GM21526 (cell line): Measurements from ENCODE around the gene ARL8A.
"Not testable (repeated sequence)": the region's sequence is repeated elsewhere in the genome, so short reads cannot be mapped to it uniquely, and the experiment has no call there.

Experiments used
- ATAC-seq: cut with Tn5 transposase; IDR thresholded peaks from one replicate; pipeline ENCODE4 v1.9.1; 2021; ENCODE audit warnings: moderate library complexity; ENCODE audit not compliant: unreplicated experiment, low FRiP score

The ARL8A gene

DNA sequence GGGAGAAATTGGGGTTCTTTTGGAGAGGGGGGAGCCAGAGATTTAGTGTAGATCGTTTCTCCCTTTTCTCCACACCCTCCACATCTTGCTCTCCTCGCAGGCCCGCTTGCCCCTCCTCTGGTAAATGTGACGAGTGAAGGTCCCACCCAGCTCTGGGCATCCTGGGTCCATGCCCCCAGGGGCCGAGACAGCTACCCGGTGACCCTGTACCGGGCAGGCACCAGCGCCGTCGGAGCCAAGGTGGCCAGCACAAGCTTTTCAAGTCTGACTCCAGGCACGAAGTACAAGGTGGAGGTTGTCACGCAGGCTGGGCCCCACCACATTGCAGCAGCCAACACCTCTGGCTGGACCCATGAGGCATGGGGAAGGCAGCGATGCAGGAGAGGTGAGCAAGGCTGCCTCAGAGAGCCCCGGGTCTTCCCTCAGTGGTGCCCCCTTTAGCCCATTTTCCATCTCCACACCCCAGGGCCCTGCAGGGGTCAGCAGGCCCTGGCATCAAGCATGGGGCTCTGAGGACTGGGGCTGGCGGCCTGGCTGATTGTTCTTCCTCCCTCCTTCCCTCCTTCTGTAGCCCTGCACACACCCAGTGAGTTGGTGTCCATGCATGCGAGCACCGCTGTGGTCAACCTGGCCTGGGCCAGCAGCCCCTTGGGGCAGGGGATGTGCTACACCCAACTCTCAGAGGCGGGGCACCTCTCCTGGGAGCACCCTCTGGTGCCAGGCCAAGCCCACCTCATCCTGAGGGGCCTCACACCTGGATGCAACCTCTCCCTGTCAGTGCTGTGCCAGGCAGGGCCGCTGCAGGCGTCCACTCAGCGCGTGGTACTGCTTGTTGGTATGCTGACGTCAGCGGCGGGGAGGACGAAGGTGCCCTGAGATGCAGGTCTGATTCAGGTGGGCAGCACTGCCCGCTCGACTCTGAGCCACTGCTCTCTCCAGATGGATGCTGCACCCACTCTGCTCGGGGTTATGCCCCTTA, 32.7 kb upstream of the ARL8A start:
- no peak for ATAC-seq

DNA sequence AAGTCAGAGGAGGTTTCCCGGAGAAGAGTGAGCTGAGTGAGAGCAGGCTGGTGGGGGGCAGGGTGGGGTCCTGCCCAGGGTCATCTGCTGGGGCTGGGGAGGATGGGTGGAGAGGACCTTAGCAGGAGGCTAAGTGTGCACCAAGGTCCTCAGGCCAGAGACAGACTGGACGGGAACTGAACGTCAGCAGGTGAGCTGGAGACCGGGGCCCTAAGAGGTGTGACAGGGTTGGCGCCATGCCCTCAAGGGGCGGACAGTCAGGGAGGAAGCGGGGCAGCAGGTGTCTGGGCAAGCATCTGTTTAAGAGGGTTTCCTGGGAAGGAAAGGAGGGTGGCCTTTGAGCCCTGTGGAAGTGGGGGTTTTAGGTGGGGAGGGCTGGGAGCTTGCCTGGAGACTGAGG, 29.5 kb upstream of the ARL8A start:
- ATAC-seq, result no peak

DNA sequence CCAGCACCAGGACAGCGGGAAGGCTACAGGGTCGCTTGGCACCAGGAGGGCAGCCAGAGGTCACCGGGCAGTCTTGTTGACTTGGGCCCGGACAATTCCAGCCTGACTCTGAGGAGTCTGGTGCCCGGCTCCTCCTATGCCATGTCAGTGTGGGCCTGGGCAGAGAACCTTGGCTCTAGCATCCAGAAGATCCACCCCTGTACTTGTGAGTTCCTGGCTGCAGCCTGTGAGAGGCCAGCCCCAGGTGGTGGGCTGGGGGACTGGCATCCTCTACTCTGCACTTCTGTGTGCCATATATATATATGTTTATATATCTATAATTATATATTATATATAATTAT, 27.4 kb upstream of the ARL8A start:
- no peak for ATAC-seq

DNA sequence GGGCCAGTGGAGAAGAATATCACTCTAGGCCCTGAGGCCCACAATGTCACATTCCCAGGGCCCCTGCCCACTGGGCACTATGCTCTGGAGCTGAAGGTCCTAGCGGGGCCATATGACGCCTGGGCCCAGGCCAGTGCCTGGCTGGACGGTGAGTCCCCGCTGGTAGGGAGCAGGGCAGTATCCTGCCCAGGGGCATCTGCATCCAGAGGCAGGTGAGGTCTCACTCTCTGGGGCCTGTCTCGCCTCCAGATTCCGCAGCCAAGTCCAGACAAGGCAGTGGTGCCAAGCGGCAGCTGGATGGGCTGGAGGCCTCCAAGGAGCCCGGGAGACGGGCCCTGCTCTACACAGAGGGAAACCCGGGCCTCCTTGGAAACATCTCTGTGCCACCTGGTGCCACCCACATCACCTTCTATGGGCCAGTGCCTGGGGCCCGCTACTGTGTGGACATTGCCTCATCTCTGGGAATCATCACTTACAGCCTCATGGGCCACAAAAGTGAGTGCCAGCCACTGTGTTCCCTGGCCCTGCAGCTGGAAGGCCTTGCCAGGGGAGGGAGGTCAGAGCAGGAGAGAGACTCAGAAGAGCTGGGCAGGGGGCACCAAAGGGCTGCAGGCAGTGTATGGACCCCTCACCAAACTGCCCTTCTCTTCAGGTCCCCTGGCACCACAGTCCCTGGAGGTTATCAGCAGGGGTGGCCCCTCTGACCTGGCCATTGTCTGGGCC, 26.9 kb upstream of the ARL8A start:
- ATAC-seq, result no peak

DNA sequence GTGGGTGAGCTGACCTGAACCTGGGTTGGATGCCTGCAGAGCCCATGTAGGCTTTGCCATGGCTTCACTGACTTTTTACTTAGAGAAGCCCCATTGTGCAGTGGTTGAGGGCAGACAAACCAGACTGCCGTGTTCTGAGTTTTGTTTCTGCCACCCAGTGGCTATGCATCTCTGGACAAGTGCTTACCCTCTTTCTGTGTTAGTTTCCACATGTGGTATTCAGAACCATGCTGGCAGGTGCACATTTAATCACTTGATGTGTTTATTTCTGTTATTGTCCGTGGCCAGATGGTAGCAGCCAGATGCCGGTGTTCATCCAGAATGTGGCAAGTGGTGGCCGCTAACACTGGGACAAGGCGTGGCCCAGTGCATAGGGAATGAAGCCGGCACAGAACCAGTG, 26.2 kb upstream of the ARL8A start:
- ATAC-seq, result no peak

DNA sequence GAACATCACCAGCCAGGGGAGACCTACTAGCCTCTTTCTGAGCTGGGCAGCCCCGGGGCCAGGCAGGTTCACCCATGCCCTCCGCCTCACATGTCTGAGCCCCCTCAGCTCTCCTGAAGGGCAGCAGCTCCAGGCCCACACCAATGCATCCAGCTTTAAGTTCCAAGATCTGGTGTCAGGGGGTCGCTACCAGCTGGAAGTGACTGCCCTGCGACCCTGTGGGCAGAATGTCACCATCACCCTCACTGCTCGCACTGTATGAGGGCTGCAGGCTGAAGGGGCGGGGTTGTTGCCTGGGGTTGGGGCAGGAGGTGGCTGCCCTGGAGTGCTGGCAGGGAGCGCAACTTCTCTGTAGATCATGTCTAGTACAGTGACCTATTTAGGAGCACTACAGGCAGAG, 24.3 kb upstream of the ARL8A start:
- ATAC-seq, result no peak

DNA sequence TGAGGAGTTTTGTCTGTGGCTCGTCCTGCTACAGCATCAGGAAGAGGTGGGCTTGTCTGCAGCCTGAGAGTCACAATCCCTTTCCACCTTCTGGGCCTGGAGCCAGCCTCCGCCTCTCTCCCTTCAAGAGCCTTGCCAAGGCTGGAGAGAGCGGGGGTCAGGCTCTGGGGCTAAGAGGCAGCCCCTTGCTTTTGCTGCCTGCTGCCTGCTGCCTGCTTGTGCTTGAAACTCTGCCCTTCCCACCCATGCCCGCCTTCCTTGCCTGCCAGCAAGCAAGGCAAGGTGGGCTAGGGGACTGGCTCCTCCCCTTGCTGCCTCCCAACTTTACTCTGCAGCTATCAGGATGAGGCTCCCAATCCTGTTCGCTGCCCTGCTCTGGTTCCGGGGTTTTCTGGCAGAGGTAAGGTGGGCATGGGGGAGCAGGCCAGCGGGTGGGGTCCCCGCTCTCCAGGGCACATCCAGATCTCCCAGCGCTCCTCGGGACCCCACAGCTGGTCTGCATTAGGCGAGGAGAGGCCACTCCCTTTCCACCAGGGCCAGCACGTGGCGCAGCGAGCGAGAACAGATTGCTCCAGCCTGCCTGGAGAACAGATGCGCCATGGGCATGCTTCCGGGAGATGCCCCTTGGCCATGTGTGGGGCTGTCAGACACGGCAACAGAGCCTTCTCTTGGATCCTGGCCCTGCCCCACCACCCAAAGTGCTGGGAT, 23.3 kb upstream of the ARL8A start:
- ATAC-seq, result no peak

DNA sequence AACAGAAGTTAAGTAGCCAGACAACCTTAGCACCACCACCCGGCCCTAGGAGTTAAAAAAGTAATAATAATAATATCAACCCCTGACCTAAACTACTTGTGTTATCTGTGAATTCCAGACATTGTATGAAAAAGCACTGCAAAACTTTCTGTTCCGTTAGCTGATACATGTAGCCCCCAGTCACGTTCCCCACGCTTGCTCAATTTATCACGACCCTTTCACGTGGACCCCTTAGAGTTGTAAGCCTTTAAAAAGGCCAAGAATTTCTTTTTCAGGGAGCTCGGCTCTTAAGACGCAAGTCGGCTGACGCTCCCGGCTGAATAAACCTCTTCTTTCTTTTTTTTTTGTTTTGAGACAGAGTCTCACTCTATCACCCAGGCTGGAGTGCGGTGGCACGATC, 22.5 kb upstream of the ARL8A start:
- not testable (repeated sequence) for ATAC-seq

DNA sequence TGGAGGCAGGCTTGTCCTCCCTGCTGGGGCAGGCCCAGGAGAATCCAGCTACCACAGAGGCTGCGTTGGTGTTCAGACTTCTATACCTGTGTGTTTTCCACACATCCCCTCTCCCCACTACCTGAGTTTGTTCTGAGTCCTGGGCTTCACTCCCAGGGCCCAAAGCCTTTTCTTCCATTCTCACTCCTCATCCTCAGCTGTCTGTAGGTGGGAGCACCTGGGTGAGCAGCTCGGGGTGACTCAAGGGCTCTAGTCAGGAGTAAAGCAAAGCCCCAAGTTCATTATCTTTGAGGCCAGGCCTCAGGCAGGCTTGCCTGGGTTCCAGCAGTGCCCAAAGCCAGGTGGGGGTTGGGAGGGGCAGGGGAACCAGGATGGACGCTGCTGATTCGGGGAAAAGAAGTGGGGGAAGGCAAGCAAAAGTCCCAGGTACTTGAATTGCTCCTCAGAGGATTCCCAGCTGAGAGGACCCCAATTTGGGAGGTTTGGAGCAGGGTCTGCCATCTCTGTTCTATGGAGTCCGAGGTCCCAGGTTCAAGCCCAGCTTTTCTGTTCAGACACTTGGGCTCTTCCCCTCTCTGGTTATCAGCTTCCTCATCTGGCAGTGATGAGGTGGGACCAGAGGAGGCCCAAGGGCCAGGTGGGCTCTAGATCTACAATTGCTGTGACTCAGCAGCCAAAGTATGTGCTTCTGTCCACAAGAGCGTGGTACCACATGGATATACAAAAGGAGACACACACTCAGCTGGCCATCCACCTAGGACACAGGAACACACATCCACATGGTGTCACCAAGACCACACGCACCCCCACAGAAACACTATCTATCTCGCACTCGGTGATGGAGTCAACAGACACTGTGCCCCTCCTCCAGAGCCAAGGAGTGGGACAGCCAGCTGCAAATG, 21.7 kb upstream of the ARL8A start:
- no peak for ATAC-seq

DNA sequence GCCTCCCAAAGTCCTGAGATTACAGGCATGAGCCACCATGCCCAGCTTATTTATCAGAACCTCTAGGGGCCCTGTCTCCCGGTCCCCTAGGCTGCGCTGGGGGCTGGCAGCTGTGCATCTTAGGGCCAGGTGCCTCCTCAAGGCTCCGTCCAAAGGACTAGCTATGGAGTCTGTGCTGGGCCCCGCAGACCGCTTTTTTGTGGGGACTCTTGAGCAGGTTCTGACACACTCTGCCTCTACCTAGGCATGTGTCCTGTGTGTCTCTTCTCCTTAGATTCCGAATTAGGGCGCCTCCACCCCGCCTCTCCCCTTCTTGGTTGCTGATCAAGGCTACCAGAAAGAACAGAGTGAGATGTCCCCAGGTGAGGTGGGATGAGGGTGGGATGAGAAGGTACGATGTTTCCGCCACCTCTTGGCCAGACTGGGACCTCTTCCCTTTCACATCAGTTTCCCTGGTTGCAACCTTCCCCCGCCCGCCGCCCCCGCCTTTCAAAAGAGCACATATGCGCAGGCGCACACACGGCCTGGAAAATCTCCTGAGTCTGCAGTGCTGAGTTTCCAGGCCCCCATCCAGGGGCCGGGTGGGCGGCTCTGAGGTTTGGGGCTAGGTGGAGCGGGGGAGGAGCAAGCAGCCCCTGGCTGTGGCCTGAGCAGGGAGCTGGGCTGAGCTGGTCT, 20.9 kb upstream of the ARL8A start:
- ATAC-seq, result no peak

DNA sequence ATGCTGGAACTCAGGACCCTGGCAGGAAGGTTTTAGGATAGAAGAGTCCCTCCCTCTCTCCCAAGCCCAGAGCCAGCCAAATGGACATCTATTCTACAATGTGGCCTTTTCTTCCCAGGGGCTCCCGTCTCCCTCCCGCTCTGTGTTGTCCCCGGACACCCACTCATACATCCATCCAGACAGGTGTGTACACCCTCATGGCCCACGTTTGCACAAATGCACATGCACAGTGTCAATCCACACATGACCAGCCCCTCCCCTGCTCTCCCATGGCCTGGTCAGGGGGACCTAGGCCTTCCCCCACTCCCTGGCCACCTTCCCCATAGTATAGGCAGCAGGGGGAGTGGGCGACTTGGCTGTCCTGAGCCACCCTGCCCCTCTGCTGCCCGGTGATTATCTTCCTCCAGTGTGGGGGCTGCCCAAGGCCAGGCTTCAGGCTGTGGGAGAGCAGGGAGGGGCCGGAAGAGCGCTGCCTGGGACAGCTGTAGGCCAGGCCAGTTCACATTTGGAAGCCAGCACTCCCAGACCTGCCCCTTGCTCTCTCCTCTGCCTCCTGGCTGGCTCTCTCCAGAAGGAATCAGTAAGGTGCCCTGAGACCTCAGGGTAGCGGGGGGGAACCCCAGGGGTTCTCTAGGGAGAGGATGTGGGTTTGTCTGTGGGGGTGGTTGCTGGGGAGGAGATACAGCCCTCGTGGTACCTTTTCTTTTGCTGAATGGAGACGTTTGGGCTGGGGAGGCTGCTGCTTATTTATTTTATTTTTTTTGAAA, 19.9 kb upstream of the ARL8A start:
- ATAC-seq, result no peak

DNA sequence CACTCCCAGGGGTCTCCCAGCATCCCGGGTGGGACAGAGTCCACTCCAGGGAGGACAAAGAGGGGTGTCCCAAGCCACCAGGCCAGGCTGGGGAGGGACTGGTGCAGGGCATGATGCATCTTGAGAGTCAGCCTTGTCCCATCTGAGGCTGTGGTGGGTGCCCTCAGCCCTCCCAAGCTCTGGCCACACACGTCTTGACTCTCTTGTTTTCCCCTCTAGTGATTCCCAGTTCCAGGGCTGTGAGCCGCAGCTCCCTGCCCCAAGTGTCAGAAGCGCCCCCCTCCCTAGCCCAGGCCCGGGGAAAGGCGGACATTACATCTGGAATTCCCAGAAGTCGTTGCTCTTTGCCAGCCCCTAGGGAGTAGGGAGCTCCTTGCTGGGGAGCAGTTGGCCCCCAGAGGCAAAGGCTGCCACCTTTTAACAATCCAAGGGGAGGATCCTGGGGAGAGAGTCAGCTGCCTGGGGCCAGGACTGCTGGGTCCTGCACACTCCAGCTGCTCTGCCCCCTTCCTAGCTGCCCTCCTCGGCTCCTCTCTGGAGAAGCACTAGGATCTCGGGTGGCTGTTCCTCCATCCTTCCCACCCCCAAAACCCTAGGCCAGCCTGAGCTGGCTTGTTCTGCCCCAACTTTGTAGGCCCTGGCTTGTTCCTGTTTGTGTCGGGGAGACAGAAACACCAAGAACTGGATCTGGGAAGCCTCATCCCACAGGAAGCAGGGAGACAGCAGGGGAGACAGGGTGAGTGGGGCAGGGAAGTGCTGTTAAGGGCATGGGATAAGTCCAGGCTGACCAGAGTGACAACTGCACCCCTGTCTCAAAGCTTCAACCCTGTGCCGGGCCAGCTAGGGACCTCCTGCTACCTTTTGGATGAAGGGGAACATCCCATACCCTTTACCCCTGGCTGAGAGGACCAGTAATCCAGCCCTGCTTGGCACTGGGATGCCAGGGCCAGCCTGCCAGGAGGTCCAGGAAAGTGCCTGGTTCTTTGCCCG, 19.0 kb upstream of the ARL8A start:
- ATAC-seq, result no peak

DNA sequence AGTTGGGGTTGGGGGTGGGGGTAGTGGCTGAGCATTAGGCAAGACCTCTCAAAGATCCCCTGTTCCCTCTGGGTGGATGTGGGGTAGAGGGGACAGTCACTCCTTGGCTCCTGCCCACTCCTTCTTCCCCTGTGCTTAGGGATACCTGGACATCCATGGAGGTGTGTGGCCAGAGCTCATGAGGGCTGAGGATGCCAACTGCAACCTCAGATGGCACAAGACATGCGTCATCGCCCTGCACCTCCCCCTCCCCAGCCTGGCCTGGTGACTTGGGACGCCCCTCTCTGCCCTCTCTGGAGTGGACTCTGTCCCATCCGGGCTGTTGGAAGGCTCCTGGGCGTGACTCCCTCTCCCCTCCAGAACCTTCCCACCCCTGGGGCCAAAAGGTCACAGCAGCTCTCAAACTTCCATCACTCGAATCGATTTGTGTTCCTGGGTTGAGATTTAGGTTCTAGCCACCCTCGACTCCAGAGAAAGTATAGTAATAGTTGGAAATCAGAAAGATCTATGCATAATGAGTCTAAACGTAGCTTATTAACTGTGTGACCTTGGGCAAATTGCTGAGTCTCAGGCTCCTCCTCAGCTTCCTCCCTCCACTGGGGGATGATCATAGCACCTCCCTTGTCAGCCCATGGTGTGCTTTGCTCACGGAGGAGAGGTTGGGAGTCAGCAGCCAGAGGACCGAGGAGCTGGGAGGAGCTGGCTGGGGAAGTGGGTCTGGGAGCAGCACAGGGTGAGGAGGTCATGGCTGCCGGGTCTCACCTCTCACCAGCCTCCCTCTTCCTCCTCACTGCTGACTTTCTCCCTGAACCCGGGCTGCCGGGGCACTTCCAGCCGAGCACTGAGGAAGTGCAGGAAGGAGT, 18.1 kb upstream of the ARL8A start:
- ATAC-seq, result no peak

DNA sequence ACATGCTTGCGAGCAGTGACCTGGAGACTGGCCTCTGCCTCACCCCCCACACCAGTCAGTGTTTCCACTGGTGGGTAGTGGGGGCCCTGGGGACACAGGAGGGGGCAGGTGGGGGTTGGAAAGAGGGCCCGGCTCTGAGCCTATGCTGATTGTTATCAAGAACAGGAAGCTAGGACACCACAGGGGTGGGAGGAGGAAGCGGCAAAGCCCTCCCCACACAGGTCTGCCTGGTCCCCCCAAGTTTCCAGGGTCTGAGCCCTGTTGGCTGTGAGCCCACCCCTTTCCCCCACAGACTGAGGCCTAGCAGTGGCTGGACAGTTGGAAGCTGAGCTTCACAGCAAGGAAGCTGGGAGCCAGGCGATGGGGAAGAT, 17.5 kb upstream of the ARL8A start:
- no peak for ATAC-seq

DNA sequence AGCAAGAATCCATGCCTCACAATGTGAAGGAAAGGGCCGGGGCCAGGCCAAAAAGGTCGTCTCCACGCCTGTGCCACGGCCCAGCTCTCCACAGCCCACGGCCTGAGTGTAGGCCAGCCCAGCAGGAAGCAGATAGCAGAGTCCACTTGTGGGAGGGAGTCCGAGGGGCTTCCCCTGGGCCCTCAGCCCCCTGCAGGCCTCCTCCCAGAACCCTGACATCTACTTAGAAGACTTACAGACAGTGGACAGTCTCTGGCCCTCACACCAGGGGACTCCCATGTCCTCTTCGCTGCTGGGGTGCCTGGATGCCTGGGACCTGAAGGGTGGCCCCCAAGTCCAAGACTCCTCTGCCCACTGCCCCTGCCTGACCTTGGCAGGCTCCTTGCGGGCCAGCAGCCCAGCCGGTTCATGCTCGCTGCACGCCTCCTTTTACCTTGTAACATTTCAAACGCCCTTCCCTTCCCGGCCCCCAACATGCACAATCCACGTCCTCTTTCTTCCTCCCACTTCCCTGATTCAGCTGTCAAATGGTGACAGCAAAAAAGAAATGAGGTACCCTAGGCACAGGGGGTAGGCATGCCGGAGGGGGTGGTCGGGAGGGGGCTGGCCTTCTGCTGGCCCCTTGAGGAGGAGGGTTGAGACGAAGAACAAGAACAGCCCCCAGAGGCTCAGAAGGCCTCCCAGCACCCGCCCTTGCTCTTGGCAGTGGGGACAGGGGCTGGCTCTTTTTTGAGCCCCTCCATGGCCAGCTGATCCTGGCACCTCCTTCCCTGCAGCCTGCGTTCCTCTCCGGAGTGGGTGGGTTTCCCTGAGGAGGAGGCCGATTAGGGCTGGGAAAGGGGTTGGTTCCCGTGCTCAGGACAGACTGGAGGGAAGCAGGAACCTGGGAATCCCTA, 16.9 kb upstream of the ARL8A start:
- ATAC-seq, result no peak

DNA sequence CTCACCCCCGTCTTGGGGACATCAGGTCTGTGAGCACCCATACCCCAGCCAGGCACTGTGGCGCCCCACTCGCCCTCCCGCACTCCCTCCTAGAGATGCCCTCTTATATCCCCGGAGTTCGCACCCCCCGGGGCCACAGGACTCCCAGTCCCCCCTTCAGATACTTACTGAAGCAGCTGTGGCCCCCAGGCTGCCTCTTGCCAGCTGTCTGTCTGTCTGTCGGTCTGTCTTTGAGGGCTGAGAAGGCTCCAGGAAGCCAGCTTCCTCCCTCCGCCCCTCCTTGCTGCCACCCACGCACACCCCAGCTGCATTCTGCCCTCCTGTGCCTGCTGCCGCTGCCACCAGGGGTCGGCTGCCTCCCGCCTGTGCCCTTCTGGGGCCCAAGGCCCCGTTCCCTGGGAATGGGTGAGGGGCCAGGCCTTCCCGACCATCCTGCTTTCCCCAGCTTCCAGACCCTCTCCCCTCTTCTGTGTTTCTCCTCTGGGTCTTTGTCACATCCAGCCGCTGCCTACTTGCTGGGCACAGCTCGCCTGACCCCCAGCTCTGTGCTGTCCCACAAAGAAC, 15.9 kb upstream of the ARL8A start, which contains the start of gene PTPN7:
Gene PTPN7, minus strand, starts transcription at position 226 of the 564 bp plus-strand sequence. CDS start 1,200 bp downstream, outside the sequence.
- ATAC-seq, result no peak
